ENCODE measurements around the gene GPATCH11.

GPATCH11 gene

GRCh38 chr2:37084797-37085196 lies 479 bp downstream of the GPATCH11 start:
- H2BK12ac ChIP-seq (ENCODE audit: low read length): no peak overlapping the region
- peaks cover 4 to 5% of the 10 kb centered on the region in 2 donors for H3K4me1 ChIP-seq (ENCODE audit: control insufficient read depth in 2 of 2, insufficient read depth in 1 of 2, low read depth in 1 of 2, low read length in 2 of 2)
- no peak overlapping the region for H2BK15ac ChIP-seq (ENCODE audit: low read length)
- no peaks in the 10 kb centered on the region for H3K79me1 ChIP-seq (ENCODE audit: low read depth, low read length)
- no peaks in the 10 kb centered on the region for H3K27me3 ChIP-seq (ENCODE audit: control insufficient read depth in 3 of 3, insufficient read depth in 3 of 3, low read depth in 1 of 3, low read length in 3 of 3)
- peaks cover 5 to 20% of the 10 kb centered on the region in 2 donors for H3K36me3 ChIP-seq (replicated peaks in 1 of 2; ENCODE audit: control insufficient read depth in 2 of 2, insufficient read depth in 2 of 2, low read length in 2 of 2)
- no peak overlapping the region for H2BK5ac ChIP-seq (ENCODE audit: low read length)
- no peak overlapping the region for H3K27ac ChIP-seq (replicated peaks; ENCODE audit: low read length)
- no peak overlapping the region for H3K9ac ChIP-seq (ENCODE audit: low read depth, low read length, poor library complexity)
- H2AK5ac ChIP-seq (ENCODE audit: low read depth, low read length): no peak overlapping the region
- no peak overlapping the region for H3K14ac ChIP-seq (ENCODE audit: low read length)
- no peak overlapping the region for H4K8ac ChIP-seq (ENCODE audit: low read depth, low read length)
- no peak for DNase-seq (ENCODE audit: low spot score)
- no CpG with 5 or more reads among the region's 10 CpGs for WGBS, 2 donors (ENCODE audit: extremely low coverage in 2 of 2, insufficient read length in 2 of 2, insufficient replicate concordance in 1 of 2)
- H3K4me3 ChIP-seq (ENCODE audit: low read length in 2 of 2): peak overlapping the region; percentile 78 to 91
- no peak overlapping the region for H3K4ac ChIP-seq (ENCODE audit: low read length)
- peaks cover 0 to 1% of the 10 kb centered on the region in 2 donors for H3K9me3 ChIP-seq (replicated peaks in 1 of 2; ENCODE audit: control insufficient read depth in 2 of 2, insufficient read depth in 1 of 2, low read depth in 1 of 2, low read length in 2 of 2)
- H3K23ac ChIP-seq (ENCODE audit: low read depth, low read length, poor library complexity): no peak overlapping the region
- no peak overlapping the region for H4K91ac ChIP-seq (ENCODE audit: low read depth, low read length, poor library complexity)
- peak overlapping the region; percentile 92 for H2AFZ ChIP-seq (ENCODE audit: low read length)
- H3K4me2 ChIP-seq (ENCODE audit: insufficient read depth, low read length, poor library complexity, severe bottlenecking): peak overlapping the region; percentile 67
- H3K18ac ChIP-seq (ENCODE audit: low read length): no peak overlapping the region
- H2BK120ac ChIP-seq (ENCODE audit: low read depth, low read length): no peak overlapping the region

GRCh38 chr2:37085731-37086147 lies 1.4 kb downstream of the GPATCH11 start:
- Histone ChIP-seq H3K9ac (ENCODE audit: low read depth, low read length, poor library complexity) (no peak overlapping the region), H3K23ac (ENCODE audit: low read depth, low read length, poor library complexity) (no peak overlapping the region), H3K14ac (ENCODE audit: low read length) (no peak overlapping the region), H2BK5ac (ENCODE audit: low read length) (no peak overlapping the region), H3K4ac (ENCODE audit: low read length) (no peak overlapping the region), H3K9me3 (replicated peaks in 1 of 2; ENCODE audit: control insufficient read depth in 2 of 2, insufficient read depth in 1 of 2, low read depth in 1 of 2, low read length in 2 of 2) (peaks cover 0 to 1% of the 10 kb centered on the region in 2 donors), H3K27me3 (ENCODE audit: control insufficient read depth in 3 of 3, insufficient read depth in 3 of 3, low read depth in 1 of 3, low read length in 3 of 3) (no peaks in the 10 kb centered on the region), H3K4me2 (ENCODE audit: insufficient read depth, low read length, poor library complexity, severe bottlenecking) (no peak overlapping the region), H3K27ac (replicated peaks; ENCODE audit: low read length) (no peak overlapping the region), H3K4me1 (ENCODE audit: control insufficient read depth in 2 of 2, insufficient read depth in 1 of 2, low read depth in 1 of 2, low read length in 2 of 2) (peaks cover 4 to 5% of the 10 kb centered on the region in 2 donors), H3K18ac (ENCODE audit: low read length) (no peak overlapping the region), H3K4me3 (ENCODE audit: low read length in 2 of 2) (no peak overlapping the region), H2AFZ (ENCODE audit: low read length) (no peak overlapping the region), H3K36me3 (replicated peaks in 1 of 2; ENCODE audit: control insufficient read depth in 2 of 2, insufficient read depth in 2 of 2, low read length in 2 of 2) (peaks cover 7 to 23% of the 10 kb centered on the region in 2 donors), H2BK15ac (ENCODE audit: low read length) (no peak overlapping the region), H4K91ac (ENCODE audit: low read depth, low read length, poor library complexity) (no peak overlapping the region), H3K79me1 (ENCODE audit: low read depth, low read length) (no peaks in the 10 kb centered on the region), H2BK120ac (ENCODE audit: low read depth, low read length) (no peak overlapping the region), H2AK5ac (ENCODE audit: low read depth, low read length) (no peak overlapping the region), H4K8ac (ENCODE audit: low read depth, low read length) (no peak overlapping the region), H2BK12ac (ENCODE audit: low read length) (no peak overlapping the region)
- no peak for DNase-seq (ENCODE audit: low spot score)
- WGBS, 2 donors (ENCODE audit: extremely low coverage in 2 of 2, insufficient read length in 2 of 2, insufficient replicate concordance in 1 of 2): no CpG with 5 or more reads among the region's 1 CpG

GRCh38 chr2:37090019-37090477 lies 5.7 kb downstream of the GPATCH11 start:
- no peaks in the 10 kb centered on the region for H3K4me1 ChIP-seq (ENCODE audit: control insufficient read depth in 2 of 2, insufficient read depth in 1 of 2, low read depth in 1 of 2, low read length in 2 of 2)
- H3K9me3 ChIP-seq (replicated peaks in 1 of 2; ENCODE audit: control insufficient read depth in 2 of 2, insufficient read depth in 1 of 2, low read depth in 1 of 2, low read length in 2 of 2): peaks cover 0 to 1% of the 10 kb centered on the region in 2 donors
- DNase-seq (ENCODE audit: low spot score): no peak
- no peak overlapping the region for H4K8ac ChIP-seq (ENCODE audit: low read depth, low read length)
- no peaks in the 10 kb centered on the region for H3K27me3 ChIP-seq (ENCODE audit: control insufficient read depth in 3 of 3, insufficient read depth in 3 of 3, low read depth in 1 of 3, low read length in 3 of 3)
- no peak overlapping the region for H3K4me3 ChIP-seq (ENCODE audit: low read length in 2 of 2)
- H3K23ac ChIP-seq (ENCODE audit: low read depth, low read length, poor library complexity): no peak overlapping the region
- WGBS, 2 donors (ENCODE audit: extremely low coverage in 2 of 2, insufficient read length in 2 of 2, insufficient replicate concordance in 1 of 2): no CpG with 5 or more reads among the region's 4 CpGs
- no peak overlapping the region for H2BK5ac ChIP-seq (ENCODE audit: low read length)
- H3K14ac ChIP-seq (ENCODE audit: low read length): no peak overlapping the region
- no peak overlapping the region for H4K91ac ChIP-seq (ENCODE audit: low read depth, low read length, poor library complexity)
- no peak overlapping the region for H3K4me2 ChIP-seq (ENCODE audit: insufficient read depth, low read length, poor library complexity, severe bottlenecking)
- no peak overlapping the region for H2BK120ac ChIP-seq (ENCODE audit: low read depth, low read length)
- H3K36me3 ChIP-seq (replicated peaks in 1 of 2; ENCODE audit: control insufficient read depth in 2 of 2, insufficient read depth in 2 of 2, low read length in 2 of 2): peaks cover 12 to 62% of the 10 kb centered on the region in 2 donors
- H3K4ac ChIP-seq (ENCODE audit: low read length): no peak overlapping the region
- H2AFZ ChIP-seq (ENCODE audit: low read length): no peak overlapping the region
- H3K9ac ChIP-seq (ENCODE audit: low read depth, low read length, poor library complexity): no peak overlapping the region
- H2AK5ac ChIP-seq (ENCODE audit: low read depth, low read length): no peak overlapping the region
- no peaks in the 10 kb centered on the region for H3K79me1 ChIP-seq (ENCODE audit: low read depth, low read length)
- no peak overlapping the region for H3K18ac ChIP-seq (ENCODE audit: low read length)
- no peak overlapping the region for H3K27ac ChIP-seq (replicated peaks; ENCODE audit: low read length)
- no peak overlapping the region for H2BK12ac ChIP-seq (ENCODE audit: low read length)
- no peak overlapping the region for H2BK15ac ChIP-seq (ENCODE audit: low read length)

GRCh38 chr2:37091873-37092272 lies 7.6 kb downstream of the GPATCH11 start:
- no peak overlapping the region for H2BK5ac ChIP-seq (ENCODE audit: low read length)
- H3K27me3 ChIP-seq (ENCODE audit: control insufficient read depth in 3 of 3, insufficient read depth in 3 of 3, low read depth in 1 of 3, low read length in 3 of 3): no peaks in the 10 kb centered on the region
- H4K91ac ChIP-seq (ENCODE audit: low read depth, low read length, poor library complexity): no peak overlapping the region
- no peaks in the 10 kb centered on the region for H3K4me1 ChIP-seq (ENCODE audit: control insufficient read depth in 2 of 2, insufficient read depth in 1 of 2, low read depth in 1 of 2, low read length in 2 of 2)
- no peak overlapping the region for H4K8ac ChIP-seq (ENCODE audit: low read depth, low read length)
- H3K79me1 ChIP-seq (ENCODE audit: low read depth, low read length): no peaks in the 10 kb centered on the region
- H3K9ac ChIP-seq (ENCODE audit: low read depth, low read length, poor library complexity): no peak overlapping the region
- no peak overlapping the region for H3K4me2 ChIP-seq (ENCODE audit: insufficient read depth, low read length, poor library complexity, severe bottlenecking)
- no peak overlapping the region for H3K18ac ChIP-seq (ENCODE audit: low read length)
- H3K9me3 ChIP-seq (replicated peaks in 1 of 2; ENCODE audit: control insufficient read depth in 2 of 2, insufficient read depth in 1 of 2, low read depth in 1 of 2, low read length in 2 of 2): peaks cover 0 to 1% of the 10 kb centered on the region in 2 donors
- H2BK12ac ChIP-seq (ENCODE audit: low read length): no peak overlapping the region
- no peak overlapping the region for H3K4me3 ChIP-seq (ENCODE audit: low read length in 2 of 2)
- H2AFZ ChIP-seq (ENCODE audit: low read length): no peak overlapping the region
- no peak overlapping the region for H3K4ac ChIP-seq (ENCODE audit: low read length)
- no peak overlapping the region for H2AK5ac ChIP-seq (ENCODE audit: low read depth, low read length)
- no peak overlapping the region for H2BK15ac ChIP-seq (ENCODE audit: low read length)
- WGBS, 2 donors (ENCODE audit: extremely low coverage in 2 of 2, insufficient read length in 2 of 2, insufficient replicate concordance in 1 of 2): no CpG with 5 or more reads among the region's 5 CpGs
- H3K27ac ChIP-seq (replicated peaks; ENCODE audit: low read length): no peak overlapping the region
- no peak for DNase-seq (ENCODE audit: low spot score)
- H2BK120ac ChIP-seq (ENCODE audit: low read depth, low read length): no peak overlapping the region
- no peak overlapping the region for H3K23ac ChIP-seq (ENCODE audit: low read depth, low read length, poor library complexity)
- no peak overlapping the region for H3K14ac ChIP-seq (ENCODE audit: low read length)
- H3K36me3 ChIP-seq (replicated peaks in 1 of 2; ENCODE audit: control insufficient read depth in 2 of 2, insufficient read depth in 2 of 2, low read length in 2 of 2): peaks cover 12 to 80% of the 10 kb centered on the region in 2 donors

Measured in neuronal stem cell (in vitro differentiated cells).